GM12878 (cell line): Measurements from ENCODE around the gene CSNK2A1. TPM values are rescaled to one million over a fixed set of nuclear protein-coding genes. Genes with fewer than 3 reads are reported as not detected.

Source experiments
- BRCA1 ChIP-seq: IDR thresholded peaks from 2 replicates; pipeline ENCODE4 v1.6.1; 2011; ENCODE audit warnings: low read depth, low read length, improper control_type of control experiment
- CBFB ChIP-seq: IDR thresholded peaks from 2 replicates; pipeline ENCODE4 v1.6.1; 2016; ENCODE audit warnings: antibody characterized with exemption, low read depth
- EP300 ChIP-seq, 2 experiments: fragments of 150-350 bp in 1 of 2; IDR thresholded peaks; 2 replicates each; pipeline ENCODE4 v1.6.1; 2011 to 2012; ENCODE audit warnings: low read depth in 2 of 2, low read length in 2 of 2, borderline replicate concordance in 1 of 2, improper control_type of control experiment in 1 of 2, inconsistent platforms in 1 of 2; ENCODE audit not compliant: control insufficient read depth in 1 of 2
- FOS ChIP-seq: IDR thresholded peaks from 3 replicates; pipeline ENCODE4 v1.6.1; 2011; ENCODE audit warnings: borderline replicate concordance; ENCODE audit not compliant: insufficient read length; ENCODE audit errors: extremely low read depth
- HCFC1 ChIP-seq: fragments of 150-350 bp; IDR thresholded peaks from 2 replicates; pipeline ENCODE4 v1.6.1; 2014; ENCODE audit warnings: low read length
- IRF4 ChIP-seq: IDR thresholded peaks from 2 replicates; pipeline ENCODE4 v1.6.1; 2011; ENCODE audit warnings: low read depth, low read length
- JUND ChIP-seq: IDR thresholded peaks from 2 replicates; pipeline ENCODE4 v1.6.1; 2012; ENCODE audit warnings: low read depth, mild to moderate bottlenecking, low read length, improper control_type of control experiment, moderate library complexity
- NR2C1 ChIP-seq: fragments of 450-650 bp; IDR thresholded peaks from 2 replicates; pipeline ENCODE4 v1.6.1; 2017; ENCODE audit warnings: antibody characterized with exemption, mild to moderate bottlenecking, moderate library complexity
- NR2C2 ChIP-seq: IDR thresholded peaks from 2 replicates; pipeline ENCODE4 v1.6.1; 2011; ENCODE audit warnings: borderline replicate concordance, low read depth; ENCODE audit not compliant: control insufficient read depth, insufficient read length
- POLR2AphosphoS5 ChIP-seq: IDR thresholded peaks from 2 replicates; pipeline ENCODE4 v1.6.1; 2011; ENCODE audit warnings: mild to moderate bottlenecking, low read length, inconsistent platforms
- SMC3 ChIP-seq: IDR thresholded peaks from 2 replicates; pipeline ENCODE4 v1.6.1; 2011; ENCODE audit warnings: low read length, improper control_type of control experiment, borderline replicate concordance
- STAT1 ChIP-seq: fragments of 450-650 bp; conservative IDR thresholded peaks from 2 replicates; pipeline ENCODE4 v1.6.1; 2014; ENCODE audit warnings: antibody characterized with exemption, mild to moderate bottlenecking
- STAT3 ChIP-seq: IDR thresholded peaks from 2 replicates; pipeline ENCODE4 v1.6.1; 2011; ENCODE audit warnings: low read depth, low read length, improper control_type of control experiment
- TARDBP ChIP-seq: IDR thresholded peaks from 2 replicates; pipeline ENCODE4 v1.6.1; 2016; ENCODE audit warnings: borderline replicate concordance
- TCF3 ChIP-seq: IDR thresholded peaks from 2 replicates; pipeline ENCODE4 v1.6.1; 2012; ENCODE audit warnings: low read depth, mild to moderate bottlenecking, low read length, borderline replicate concordance; ENCODE audit not compliant: insufficient read depth
- ZNF384 ChIP-seq: IDR thresholded peaks from 2 replicates; pipeline ENCODE4 v1.6.1; 2012; ENCODE audit warnings: low read depth, mild to moderate bottlenecking, low read length, improper control_type of control experiment, borderline replicate concordance
- ZSCAN29 ChIP-seq: fragments of 450-650 bp; IDR thresholded peaks from 2 replicates; pipeline ENCODE4 v1.6.1; 2017; ENCODE audit warnings: mild to moderate bottlenecking, moderate library complexity
- ZZZ3 ChIP-seq: IDR thresholded peaks from 2 replicates; pipeline ENCODE4 v1.6.1; 2011; ENCODE audit warnings: low read depth; ENCODE audit not compliant: control insufficient read depth, insufficient read length
- polyA plus RNA-seq, 11 experiments: library from polyadenylated mRNA; depleted of rRNA in 4 of 11; unstranded in 6 of 11; stranded (reverse) in 5 of 11; fragments of >200 nt; fragmentation: Nextera tagmentation in 4 of 11; fragmentation: Illumina TruSeq in 1 of 11; extraction: Ambion mirVana in 4 of 11; extraction: Trizol in 1 of 11; gene quantifications; 1 replicate in 1 of 11; 2 replicates in 10 of 11; pipeline versions ENCODE4 v1.2.1 to v1.2.3, GENCODE V29; 2011 to 2016; ENCODE audit warnings: inconsistent platforms in 2 of 11, missing spikeins in 2 of 11, low read depth in 1 of 11
- total RNA-seq, 4 experiments: library from RNA; depleted of rRNA in 3 of 4; stranded (reverse); fragments of >200 nt in 3 of 4; fragmentation: Illumina TruSeq in 1 of 4; extraction: Trizol in 1 of 4; gene quantifications; 2 replicates each; pipeline versions ENCODE4 v1.2.1 to v1.2.3, GENCODE V29; 2013 to 2021
- TF ChIP-seq, protein P1 (sequence below): fragments of 450-650 bp; IDR thresholded peaks from 2 replicates; pipeline ENCODE4 v1.6.1; 2017; ENCODE audit warnings: mild to moderate bottlenecking, moderate library complexity
- TF ChIP-seq, protein P2 (sequence below): fragments of 450-650 bp; IDR thresholded peaks from 2 replicates; pipeline ENCODE4 v1.6.1; 2018; ENCODE audit warnings: mild to moderate bottlenecking, low read depth, moderate library complexity; ENCODE audit not compliant: partially characterized antibody
- TF ChIP-seq, protein P3 (sequence below): IDR thresholded peaks from 2 replicates; pipeline ENCODE4 v1.6.1; 2011; ENCODE audit warnings: mild to moderate bottlenecking, low read depth, low read length, moderate library complexity; ENCODE audit not compliant: insufficient replicate concordance
- TF ChIP-seq, protein P4 (sequence below): IDR thresholded peaks from 2 replicates; pipeline ENCODE4 v1.6.1; 2011; ENCODE audit warnings: low read depth, low read length, improper control_type of control experiment, borderline replicate concordance

The CSNK2A1 gene
- total and polyA plus RNA-seq, 10 of the 15 experiments (the other 5 are each of a cell fraction or from before 2014, with no cell fraction given): 47.6 to 199 (median 95.0) TPM

DNA sequence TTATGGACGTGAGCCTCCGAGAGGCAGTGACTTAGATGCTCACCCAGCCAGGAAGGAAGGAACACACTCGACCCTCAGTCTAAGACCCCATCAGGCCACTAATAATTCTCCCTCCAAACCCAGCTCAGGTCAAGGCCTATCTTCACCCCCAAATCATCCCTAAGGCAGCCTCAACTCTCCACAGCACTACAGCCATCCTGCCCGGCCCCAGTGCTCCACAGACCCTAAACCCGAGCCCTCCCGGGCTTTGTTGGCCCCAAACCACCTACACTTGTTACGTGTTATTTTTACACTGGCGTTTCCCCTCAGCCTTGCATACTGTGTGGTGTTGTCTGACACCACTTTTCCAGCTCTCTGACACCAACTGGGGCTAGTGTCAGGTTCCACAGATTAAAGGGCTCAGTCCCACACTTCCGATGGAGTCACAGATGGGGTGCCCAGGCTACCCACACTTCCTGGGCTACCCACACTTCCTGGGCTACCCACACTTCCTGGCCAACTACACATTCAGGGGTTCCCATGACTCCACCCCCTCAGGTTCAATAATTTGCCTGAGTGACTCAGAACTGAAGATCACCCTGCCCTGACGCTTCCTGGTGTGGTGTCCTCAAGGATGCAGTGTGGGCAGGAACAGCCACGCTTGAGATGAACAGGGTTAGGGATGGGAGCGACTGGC lies 110.2 kb downstream of the CSNK2A1 start (continued):
- TF ChIP-seq ZSCAN29: no peak
- TF ChIP-seq ZNF384: no peak
- no peak for TF ChIP-seq NR2C2
- TF ChIP-seq SMC3: no peak
- TF ChIP-seq TARDBP: no peak
- TF ChIP-seq EP300 (IDR thresholded peaks at IDR 0.05; ENCODE audit: borderline replicate concordance in 1 of 2, control insufficient read depth in 1 of 2, low read depth in 2 of 2, low read length in 2 of 2): peak in 1 of 2 experiments; percentile 41; a peak in 1 of 4 replicates
- peak; percentile 30; the same call in 1 of the 2 replicates for TF ChIP-seq POLR2AphosphoS5
- no peak for TF ChIP-seq STAT3
- TF ChIP-seq, protein P1, sequence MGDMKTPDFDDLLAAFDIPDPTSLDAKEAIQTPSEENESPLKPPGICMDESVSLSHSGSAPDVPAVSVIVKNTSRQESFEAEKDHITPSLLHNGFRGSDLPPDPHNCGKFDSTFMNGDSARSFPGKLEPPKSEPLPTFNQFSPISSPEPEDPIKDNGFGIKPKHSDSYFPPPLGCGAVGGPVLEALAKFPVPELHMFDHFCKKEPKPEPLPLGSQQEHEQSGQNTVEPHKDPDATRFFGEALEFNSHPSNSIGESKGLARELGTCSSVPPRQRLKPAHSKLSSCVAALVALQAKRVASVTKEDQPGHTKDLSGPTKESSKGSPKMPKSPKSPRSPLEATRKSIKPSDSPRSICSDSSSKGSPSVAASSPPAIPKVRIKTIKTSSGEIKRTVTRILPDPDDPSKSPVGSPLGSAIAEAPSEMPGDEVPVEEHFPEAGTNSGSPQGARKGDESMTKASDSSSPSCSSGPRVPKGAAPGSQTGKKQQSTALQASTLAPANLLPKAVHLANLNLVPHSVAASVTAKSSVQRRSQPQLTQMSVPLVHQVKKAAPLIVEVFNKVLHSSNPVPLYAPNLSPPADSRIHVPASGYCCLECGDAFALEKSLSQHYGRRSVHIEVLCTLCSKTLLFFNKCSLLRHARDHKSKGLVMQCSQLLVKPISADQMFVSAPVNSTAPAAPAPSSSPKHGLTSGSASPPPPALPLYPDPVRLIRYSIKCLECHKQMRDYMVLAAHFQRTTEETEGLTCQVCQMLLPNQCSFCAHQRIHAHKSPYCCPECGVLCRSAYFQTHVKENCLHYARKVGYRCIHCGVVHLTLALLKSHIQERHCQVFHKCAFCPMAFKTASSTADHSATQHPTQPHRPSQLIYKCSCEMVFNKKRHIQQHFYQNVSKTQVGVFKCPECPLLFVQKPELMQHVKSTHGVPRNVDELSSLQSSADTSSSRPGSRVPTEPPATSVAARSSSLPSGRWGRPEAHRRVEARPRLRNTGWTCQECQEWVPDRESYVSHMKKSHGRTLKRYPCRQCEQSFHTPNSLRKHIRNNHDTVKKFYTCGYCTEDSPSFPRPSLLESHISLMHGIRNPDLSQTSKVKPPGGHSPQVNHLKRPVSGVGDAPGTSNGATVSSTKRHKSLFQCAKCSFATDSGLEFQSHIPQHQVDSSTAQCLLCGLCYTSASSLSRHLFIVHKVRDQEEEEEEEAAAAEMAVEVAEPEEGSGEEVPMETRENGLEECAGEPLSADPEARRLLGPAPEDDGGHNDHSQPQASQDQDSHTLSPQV: no peak
- TF ChIP-seq BRCA1: no peak
- no peak for TF ChIP-seq STAT1
- TF ChIP-seq TCF3: no peak
- TF ChIP-seq, protein P2, sequence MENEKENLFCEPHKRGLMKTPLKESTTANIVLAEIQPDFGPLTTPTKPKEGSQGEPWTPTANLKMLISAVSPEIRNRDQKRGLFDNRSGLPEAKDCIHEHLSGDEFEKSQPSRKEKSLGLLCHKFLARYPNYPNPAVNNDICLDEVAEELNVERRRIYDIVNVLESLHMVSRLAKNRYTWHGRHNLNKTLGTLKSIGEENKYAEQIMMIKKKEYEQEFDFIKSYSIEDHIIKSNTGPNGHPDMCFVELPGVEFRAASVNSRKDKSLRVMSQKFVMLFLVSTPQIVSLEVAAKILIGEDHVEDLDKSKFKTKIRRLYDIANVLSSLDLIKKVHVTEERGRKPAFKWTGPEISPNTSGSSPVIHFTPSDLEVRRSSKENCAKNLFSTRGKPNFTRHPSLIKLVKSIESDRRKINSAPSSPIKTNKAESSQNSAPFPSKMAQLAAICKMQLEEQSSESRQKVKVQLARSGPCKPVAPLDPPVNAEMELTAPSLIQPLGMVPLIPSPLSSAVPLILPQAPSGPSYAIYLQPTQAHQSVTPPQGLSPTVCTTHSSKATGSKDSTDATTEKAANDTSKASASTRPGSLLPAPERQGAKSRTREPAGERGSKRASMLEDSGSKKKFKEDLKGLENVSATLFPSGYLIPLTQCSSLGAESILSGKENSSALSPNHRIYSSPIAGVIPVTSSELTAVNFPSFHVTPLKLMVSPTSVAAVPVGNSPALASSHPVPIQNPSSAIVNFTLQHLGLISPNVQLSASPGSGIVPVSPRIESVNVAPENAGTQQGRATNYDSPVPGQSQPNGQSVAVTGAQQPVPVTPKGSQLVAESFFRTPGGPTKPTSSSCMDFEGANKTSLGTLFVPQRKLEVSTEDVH: no peak
- peak; percentile 56; the same call in 1 of the 2 replicates for TF ChIP-seq JUND
- TF ChIP-seq ZZZ3: no peak
- TF ChIP-seq HCFC1: no peak
- no peak for TF ChIP-seq FOS
- no peak for TF ChIP-seq NR2C1
- TF ChIP-seq, protein P3, sequence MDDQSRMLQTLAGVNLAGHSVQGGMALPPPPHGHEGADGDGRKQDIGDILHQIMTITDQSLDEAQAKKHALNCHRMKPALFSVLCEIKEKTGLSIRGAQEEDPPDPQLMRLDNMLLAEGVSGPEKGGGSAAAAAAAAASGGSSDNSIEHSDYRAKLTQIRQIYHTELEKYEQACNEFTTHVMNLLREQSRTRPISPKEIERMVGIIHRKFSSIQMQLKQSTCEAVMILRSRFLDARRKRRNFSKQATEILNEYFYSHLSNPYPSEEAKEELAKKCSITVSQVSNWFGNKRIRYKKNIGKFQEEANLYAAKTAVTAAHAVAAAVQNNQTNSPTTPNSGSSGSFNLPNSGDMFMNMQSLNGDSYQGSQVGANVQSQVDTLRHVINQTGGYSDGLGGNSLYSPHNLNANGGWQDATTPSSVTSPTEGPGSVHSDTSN: no peak
- TF ChIP-seq CBFB: 0 out of 2 replicates have a peak, but pooled peaks have one; percentile 14
- TF ChIP-seq IRF4: peak; percentile 84
- TF ChIP-seq, protein P4, sequence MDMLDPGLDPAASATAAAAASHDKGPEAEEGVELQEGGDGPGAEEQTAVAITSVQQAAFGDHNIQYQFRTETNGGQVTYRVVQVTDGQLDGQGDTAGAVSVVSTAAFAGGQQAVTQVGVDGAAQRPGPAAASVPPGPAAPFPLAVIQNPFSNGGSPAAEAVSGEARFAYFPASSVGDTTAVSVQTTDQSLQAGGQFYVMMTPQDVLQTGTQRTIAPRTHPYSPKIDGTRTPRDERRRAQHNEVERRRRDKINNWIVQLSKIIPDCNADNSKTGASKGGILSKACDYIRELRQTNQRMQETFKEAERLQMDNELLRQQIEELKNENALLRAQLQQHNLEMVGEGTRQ: no peak
